GM19193 (cell line): Measurements from ENCODE around the gene DTX3L.

Experiments
- POLR2A ChIP-seq: IDR thresholded peaks from 4 replicates; pipeline ENCODE4 v1.6.1; 2011; ENCODE audit not compliant: insufficient read depth, insufficient read length; ENCODE audit errors: extremely low read depth

DTX3L gene

GRCh38 chr3:122612696-122613095 is 48.6 kb downstream of the DTX3L start:
- TF ChIP-seq POLR2A: no peak

DNA sequence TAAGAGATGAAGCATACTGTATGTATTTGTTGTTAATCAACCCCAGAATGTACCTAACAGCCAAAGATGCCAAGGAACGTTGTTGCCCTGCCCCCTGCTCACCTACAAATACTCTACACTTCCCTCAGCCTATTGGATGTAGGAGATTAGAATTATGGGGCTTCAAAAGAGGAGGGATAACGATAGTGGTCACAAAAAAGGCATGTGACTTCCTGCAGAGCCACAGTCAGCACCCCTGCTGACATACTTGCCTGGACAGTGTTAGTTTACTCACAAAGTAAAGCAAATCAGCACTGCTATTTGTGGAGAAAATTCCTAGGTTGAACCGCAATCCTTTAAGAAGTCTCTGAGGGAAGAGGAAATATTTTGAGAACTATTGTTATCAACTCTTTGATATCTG is 51.2 kb downstream of the DTX3L start:
- no peak for TF ChIP-seq POLR2A

- no peak for TF ChIP-seq POLR2A
Observed at GRCh38 chr3:122618614-122619013, 54.5 kb downstream of the DTX3L start.

- TF ChIP-seq POLR2A: no peak
Observed at GRCh38 chr3:122619040-122619439, 54.9 kb downstream of the DTX3L start.

DNA sequence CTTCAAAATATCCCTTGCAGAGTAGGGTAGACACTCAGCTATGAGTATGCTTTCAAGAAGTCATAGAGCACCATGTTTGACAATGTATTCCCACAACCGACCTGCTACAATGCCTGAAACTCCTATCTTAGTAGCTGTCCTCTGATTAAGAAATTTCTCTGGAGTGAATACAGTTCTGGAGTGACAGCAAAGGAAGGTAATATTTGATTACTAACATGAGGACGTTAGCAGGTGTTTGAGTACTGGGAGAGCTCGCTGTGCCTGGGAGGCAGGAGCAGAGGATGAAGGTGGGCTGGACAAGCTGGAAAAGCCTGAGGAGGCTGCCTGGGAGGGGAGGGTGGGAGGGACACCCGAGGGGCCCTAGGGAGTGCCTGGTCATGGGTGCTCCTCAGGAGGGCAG is 56.3 kb downstream of the DTX3L start:
- TF ChIP-seq POLR2A: no peak

DNA sequence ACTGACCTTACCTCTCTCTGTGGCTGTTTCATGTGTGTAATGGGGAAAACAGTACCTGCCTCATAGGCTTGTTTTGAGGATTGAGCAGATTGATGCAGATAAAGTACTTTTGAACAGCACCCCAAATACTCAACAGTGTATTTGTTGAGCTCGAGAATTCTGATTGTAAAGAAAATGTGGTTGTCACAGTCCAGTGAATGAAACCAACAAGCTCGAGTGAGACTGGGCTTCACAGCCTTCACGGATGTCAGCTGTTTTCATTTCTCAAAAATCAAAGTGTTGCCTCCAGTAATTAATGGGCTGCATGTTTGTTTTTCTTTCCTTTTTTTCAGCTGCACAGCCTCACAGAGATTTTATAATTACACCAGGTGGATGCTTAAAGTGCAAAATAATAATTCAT is 57.0 kb downstream of the DTX3L start:
- no peak for TF ChIP-seq POLR2A

- TF ChIP-seq POLR2A: no peak
Observed at GRCh38 chr3:122623031-122623829, 59.1 kb downstream of the DTX3L start.
